ENCODE measurements around the gene MYZAP.
A peak's percentile ranks its signal among the peaks of the same experiment; 100 is the strongest.

The MYZAP gene

DNA sequence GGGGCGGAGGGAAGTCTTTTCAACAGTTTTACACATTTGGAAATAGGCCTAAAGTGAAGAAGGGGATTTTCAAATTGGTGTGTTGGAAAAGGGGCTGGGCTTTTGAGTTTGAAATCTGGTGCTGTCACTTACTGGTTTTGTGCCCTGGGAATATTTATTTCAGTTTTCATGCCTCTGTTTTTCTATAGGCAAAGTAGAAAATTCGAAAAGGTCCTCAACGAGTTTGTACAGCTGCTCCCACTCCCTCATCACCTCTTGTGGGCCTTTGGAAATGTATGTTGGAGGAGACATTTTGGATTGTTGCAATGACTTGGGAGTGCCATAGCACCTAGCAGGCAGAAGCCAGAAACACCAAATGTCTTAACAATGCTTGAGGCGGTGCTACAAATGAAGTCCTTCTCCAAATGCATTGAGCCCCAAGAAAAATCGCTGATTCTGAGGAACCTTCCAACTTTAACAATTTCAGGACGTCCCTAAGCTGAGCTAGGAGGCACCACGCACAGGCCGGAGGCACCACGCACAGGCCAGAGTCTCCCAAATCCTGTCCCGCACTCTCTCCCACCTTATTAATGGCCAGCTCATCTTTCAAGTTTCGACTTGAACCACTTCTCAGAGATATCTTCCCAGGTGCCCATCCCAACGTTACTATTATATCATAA lies 114.2 kb downstream of the MYZAP start:
- DNase-seq, result no peak

DNA sequence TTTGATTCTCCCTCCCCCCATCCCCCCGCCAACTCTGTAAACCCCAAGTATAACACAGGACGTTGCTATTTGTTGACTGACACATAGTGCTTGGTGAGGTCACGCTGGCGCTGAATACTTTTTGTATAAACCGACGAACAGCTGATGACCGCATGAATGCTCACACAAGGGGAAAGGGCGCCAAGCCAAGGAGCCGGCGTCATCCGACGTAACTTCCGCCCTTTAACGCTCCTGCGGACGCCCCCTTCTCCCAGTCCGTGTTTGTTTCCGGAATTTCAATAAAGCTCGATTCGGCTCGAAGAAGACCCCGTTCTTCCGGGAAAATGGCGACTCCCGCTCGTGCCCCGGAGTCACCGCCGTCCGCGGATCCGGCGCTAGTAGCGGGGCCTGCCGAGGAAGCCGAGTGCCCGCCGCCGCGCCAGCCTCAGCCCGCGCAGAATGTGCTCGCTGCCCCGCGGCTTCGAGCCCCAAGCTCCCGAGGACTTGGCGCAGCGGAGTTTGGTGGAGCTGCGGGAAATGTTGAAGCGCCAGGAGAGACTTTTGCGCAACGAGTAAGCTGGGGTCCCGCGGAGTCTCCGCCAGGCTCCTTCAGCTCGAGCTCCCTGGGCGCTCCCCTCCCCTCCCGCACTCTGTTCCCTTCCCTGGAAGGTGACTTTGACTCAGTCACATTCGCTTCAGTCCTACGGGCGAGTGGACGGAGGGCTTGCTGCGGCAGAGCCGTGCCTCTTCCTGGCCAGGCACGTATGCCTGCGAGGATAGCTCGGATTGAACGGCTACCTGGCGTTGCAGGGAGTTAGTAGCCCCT lies 114.9 kb downstream of the MYZAP start, which contains the start of gene POLR2M:
Gene POLR2M (plus strand): TSS at position 310 of the 805 bp plus-strand sequence. CDS start 129 bp downstream, at position 439.
- DNase-seq, result peak; percentile 92

DNA sequence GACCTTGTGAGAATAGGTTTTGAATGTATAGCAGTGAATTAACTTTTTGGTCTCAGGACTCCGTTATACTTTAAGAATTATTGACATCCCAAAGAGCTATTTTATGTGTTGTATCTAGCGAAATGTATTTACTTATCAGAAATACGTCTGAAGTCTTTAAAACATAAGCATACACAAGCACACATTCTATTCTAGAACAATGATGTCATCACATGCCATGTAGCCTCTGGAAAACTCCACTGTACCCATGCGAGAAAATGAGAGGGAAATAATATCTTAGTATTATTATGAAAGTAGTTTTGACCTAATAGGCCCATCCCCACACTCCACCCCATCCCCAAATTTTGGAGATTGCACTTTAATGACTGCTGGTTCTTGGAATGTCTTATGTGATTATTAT lies 116.3 kb downstream of the MYZAP start:
- DNase-seq, result no peak

DNA sequence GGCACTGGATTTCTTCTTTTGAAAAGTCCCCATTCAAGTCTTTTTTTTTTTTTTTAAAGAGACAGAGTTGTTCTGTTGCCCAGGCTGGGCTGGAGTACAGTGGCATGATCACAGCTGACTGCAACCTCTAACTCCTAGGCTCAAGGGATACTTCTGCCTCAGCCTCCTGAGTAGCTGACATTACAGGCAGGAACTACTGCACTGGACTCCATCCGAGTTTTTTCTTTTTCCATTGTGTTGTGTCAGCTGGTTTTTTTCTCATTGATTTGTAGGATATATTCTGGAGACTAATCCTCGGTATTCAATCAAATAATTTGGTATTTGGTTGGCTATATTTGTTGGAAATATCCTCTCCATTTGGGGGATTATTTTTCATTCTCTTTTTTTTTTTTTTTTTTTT lies 126.6 kb downstream of the MYZAP start:
- no peak for DNase-seq

DNA sequence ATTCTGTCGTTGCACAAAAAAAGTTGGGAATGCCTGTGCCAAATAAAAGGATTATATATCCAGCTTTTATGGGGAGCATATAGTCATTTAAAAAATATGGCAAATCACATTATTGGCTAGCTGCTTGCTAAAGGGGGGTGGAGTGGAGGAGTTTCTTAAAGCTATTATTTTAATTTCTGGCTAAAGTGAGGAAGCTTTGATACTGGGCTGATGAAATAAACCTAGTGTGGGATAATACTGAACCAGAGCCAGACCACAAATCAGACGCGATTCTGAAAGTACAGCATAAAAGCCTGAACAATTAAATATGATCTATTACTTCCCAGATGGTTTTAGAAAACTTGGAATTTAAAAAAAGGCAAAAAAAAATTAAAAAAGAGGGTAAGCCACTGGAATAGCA lies 129.2 kb downstream of the MYZAP start:
- DNase-seq, result no peak

DNA sequence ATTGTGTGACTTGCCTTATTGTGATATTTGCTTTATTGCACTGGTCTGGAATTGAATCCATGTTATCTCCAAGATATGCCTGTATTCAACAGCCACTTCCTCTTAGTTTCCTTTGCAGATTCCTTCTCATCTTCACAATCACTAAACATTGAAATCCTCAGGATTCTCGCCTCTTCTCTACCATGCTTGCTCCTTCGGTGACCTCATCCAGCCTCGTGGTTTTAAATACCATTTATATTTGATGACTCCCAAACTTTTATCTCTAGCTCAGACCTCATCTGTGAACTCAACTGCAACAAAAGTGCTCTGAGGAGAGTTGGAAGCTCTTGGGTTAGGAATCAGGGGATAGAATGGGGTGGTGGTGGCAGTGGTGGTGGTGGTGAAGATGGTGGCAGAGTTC lies 134.7 kb downstream of the MYZAP start:
- DNase-seq, result no peak

DNA sequence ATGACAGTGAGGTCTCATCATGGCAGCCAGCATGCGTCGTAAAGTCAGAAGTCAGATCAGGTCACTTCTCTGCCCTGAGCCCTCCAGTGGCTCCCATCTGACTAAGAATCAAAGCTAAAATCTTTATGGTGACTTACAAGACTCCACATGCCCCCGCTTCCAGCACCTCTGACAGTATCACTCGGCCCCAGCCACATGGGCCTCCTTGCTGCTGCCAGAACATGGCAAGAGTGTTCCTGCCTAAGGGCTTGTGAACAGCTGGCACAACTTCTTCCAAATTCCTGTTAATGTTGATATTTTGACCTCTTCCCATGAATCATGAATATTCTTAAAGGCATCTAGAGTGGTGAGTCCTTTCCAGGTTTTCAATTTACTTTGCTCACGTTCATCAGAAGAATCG lies 135.3 kb downstream of the MYZAP start:
- no peak for DNase-seq

DNA sequence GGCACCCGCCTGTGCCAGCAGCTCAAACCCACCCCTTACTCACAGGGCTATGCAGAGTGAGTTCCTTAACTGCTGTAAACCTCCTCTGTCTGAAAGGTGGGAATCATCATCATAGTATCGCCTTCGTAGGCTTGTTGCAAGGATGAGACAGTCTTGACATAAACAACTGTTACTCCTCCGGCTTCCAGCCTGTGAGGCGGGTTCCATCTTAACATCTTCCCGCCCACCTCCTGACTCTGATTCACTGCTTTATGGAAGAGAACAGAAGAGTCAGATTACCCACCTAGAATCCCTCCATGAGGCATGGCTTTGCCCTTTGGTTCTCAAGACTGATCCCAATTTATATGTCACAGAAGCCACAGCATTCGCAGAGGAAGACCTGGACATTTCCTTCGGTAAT lies 136.7 kb downstream of the MYZAP start:
- no peak for DNase-seq

DNA sequence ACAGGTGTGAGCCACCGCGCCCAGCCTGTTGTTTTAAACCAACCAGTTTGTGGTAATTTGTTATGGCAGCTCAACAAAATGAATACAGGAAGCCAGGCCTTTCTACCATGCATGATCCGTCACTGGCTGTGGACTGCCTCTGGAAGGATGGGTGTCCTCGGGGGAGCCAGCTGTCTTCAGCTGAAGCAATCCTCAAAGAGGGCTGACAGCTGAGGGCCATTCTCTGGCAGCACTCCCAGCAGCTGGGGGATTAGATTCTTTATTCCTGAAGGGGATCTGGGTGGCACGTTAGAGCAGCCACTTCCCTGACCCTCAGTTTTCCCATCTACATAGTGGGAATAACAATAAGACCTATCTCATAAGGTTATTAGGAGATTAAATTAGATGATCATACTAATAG lies 139.2 kb downstream of the MYZAP start:
- DNase-seq, result no peak

DNA sequence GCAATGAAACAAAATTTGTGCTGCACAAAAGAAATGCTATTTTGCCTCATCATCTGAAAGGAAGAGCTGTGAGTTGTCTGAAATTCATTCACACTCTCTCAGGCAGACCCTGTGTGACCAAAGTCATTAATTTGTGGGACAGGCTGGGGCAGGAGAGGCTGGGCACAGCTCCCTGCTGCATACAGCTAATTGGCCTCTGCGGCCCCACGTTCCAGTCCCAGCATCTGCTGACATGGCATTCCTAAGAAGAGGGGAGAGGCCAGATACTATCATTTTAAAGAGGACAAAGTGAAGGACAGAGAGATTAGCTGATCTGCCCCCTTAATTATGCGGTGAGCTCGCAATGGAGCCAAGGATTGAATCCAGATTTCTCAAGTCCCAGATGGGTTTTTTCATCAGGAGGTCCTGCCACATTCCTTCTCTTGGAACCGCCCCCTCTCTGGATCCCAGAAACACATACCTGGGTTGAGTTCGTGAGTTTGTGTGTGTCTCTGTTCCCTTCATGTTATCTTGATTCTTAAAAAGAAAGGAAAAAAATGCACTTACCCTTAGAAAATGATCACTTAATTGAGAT lies 139.9 kb downstream of the MYZAP start:
- DNase-seq, result no peak

DNA sequence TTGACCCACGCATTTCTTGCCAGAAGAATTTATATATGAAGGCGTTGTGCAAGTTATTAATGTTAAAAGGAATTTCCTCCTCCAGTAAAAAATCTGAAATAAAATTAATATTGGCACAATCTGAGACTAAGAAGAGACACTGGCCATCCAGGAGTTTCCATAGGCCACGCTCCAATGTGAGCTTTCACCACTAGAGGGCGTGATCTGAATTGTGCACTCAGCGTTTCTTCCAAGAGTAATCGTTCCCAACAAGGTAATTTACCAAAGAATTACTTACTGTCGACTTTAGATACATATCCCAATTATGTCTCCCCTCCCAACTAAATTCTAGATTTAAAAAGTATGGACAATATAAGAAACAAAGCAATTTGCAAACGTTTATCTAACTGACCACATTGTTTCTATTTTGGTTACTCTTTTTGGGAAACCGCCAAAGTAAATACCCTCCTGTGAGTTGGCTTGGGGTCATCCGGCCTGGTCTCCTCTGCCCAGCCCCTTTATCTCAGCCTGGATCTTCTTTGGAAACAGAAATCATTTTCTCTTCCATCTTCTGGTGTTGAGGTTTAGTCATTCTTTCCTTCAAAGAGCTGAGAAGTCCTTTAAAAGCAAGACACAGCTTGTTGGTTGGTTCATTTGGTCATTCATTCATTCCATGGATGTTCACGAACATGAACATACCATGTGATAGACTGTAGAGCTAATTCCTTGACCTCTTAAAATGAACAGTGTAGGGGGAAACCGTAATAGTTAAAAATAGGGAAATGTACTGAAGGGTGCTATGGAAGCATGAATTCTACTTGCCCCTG lies 141.0 kb downstream of the MYZAP start:
- DNase-seq, result peak; percentile 65

DNA sequence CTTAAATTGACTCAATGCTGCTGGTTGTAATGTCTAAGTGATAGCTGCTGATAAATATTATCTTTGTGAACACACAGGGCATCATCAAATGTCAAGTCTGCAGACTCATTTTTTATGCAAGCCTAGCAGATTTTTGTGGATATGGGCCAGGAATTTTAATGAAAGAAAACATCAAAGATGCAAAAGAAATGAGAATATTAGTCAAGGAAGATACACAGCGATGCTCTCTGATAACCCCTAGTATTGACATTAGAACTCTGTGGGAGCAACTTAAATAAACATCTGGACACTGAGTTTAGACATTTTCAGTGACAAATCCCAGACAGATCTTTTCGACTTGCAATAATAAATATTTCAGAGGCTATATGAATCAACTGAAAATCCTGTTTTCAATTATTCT lies 143.2 kb downstream of the MYZAP start:
- DNase-seq, result no peak
